ENCODE results near the gene OXLD1.

The OXLD1 gene

DNA sequence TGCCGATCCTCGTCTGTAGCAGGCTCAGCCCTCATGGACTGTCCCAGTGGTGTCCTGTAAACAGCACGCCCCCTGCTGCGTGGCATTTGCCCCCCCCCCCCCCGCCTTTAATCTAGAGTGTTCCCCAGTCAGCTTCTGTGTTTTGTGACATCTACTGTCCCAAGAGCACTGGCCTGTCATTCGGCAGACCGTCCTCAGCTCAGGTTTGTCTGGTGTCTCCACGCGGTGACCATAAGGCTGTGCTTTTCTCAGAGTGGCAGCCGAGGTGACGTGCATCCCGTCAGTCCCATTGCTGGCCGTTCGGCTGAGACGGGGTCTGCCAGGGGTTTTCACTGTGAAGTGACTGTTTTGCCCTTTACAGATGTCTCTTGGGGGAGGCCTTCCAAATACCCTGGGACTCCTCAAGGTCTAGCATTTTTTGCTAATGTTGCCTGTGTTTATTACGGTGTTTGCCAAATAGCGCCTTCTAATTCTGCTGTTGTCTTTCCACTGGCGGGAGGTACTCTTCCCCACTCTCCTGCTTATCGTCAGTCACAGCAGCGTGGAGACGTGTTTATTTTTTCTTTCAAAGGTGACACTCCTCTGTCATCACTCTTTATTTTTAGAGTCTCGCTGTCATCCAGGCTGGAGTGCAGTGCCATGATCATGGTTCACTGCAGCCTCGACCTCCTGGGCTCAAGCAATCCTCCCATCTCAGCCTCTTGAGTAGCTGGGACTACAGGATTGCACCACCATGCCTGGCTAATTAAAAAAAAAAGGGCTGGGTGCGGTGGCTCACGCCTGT is 31.0 kb upstream of the OXLD1 start:
- TF ChIP-seq, protein P1, sequence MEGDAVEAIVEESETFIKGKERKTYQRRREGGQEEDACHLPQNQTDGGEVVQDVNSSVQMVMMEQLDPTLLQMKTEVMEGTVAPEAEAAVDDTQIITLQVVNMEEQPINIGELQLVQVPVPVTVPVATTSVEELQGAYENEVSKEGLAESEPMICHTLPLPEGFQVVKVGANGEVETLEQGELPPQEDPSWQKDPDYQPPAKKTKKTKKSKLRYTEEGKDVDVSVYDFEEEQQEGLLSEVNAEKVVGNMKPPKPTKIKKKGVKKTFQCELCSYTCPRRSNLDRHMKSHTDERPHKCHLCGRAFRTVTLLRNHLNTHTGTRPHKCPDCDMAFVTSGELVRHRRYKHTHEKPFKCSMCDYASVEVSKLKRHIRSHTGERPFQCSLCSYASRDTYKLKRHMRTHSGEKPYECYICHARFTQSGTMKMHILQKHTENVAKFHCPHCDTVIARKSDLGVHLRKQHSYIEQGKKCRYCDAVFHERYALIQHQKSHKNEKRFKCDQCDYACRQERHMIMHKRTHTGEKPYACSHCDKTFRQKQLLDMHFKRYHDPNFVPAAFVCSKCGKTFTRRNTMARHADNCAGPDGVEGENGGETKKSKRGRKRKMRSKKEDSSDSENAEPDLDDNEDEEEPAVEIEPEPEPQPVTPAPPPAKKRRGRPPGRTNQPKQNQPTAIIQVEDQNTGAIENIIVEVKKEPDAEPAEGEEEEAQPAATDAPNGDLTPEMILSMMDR (IDR thresholded peaks at IDR 0.05; ENCODE audit: borderline replicate concordance, insufficient read depth, low read depth, low read length) = no peak
- no peak overlapping the region for H3K4me3 ChIP-seq (ENCODE audit: low read depth, low read length)

- no peak overlapping the region for H3K4me3 ChIP-seq (ENCODE audit: low read depth, low read length)
- TF ChIP-seq, protein P1 (IDR thresholded peaks at IDR 0.05; ENCODE audit: borderline replicate concordance, insufficient read depth, low read depth, low read length) = no peak
Observed at GRCh38 chr17:81696218-81696941, 30.0 kb upstream of the OXLD1 start.

- TF ChIP-seq, protein P1 (IDR thresholded peaks at IDR 0.05; ENCODE audit: borderline replicate concordance, insufficient read depth, low read depth, low read length) = no peak
- H3K4me3 ChIP-seq (ENCODE audit: low read depth, low read length) = no peak overlapping the region
Observed at GRCh38 chr17:81695801-81696200, 29.4 kb upstream of the OXLD1 start.

GRCh38 chr17:81695211-81695610 is 28.8 kb upstream of the OXLD1 start:
- no peak overlapping the region for H3K4me3 ChIP-seq (ENCODE audit: low read depth, low read length)
- TF ChIP-seq, protein P1 (IDR thresholded peaks at IDR 0.05; ENCODE audit: borderline replicate concordance, insufficient read depth, low read depth, low read length) = no peak

GRCh38 chr17:81694810-81695209 is 28.4 kb upstream of the OXLD1 start:
- H3K4me3 ChIP-seq (ENCODE audit: low read depth, low read length) = no peak overlapping the region

GRCh38 chr17:81693509-81694210 is 27.3 kb upstream of the OXLD1 start:
- TF ChIP-seq, protein P1 (IDR thresholded peaks at IDR 0.05; ENCODE audit: borderline replicate concordance, insufficient read depth, low read depth, low read length) = no peak
- no peak overlapping the region for H3K4me3 ChIP-seq (ENCODE audit: low read depth, low read length)

More at GRCh38 chr17:81694810-81695209, 28.4 kb upstream of the OXLD1 start:
- TF ChIP-seq, protein P1 (IDR thresholded peaks at IDR 0.05; ENCODE audit: borderline replicate concordance, insufficient read depth, low read depth, low read length) = no peak
